NCI-H748 (cell line): ENCODE results near the gene PPP4C.
"Not testable (repeated sequence)": the region's sequence is repeated elsewhere in the genome, so short reads cannot be mapped to it uniquely, and the experiment has no call there.

ENCODE experiments used
- DNase-seq: peaks from one replicate; lab custom pipeline; 2025; ENCODE audit not compliant: unreplicated experiment; lab: John Stamatoyannopoulos, UW

The PPP4C gene

DNA sequence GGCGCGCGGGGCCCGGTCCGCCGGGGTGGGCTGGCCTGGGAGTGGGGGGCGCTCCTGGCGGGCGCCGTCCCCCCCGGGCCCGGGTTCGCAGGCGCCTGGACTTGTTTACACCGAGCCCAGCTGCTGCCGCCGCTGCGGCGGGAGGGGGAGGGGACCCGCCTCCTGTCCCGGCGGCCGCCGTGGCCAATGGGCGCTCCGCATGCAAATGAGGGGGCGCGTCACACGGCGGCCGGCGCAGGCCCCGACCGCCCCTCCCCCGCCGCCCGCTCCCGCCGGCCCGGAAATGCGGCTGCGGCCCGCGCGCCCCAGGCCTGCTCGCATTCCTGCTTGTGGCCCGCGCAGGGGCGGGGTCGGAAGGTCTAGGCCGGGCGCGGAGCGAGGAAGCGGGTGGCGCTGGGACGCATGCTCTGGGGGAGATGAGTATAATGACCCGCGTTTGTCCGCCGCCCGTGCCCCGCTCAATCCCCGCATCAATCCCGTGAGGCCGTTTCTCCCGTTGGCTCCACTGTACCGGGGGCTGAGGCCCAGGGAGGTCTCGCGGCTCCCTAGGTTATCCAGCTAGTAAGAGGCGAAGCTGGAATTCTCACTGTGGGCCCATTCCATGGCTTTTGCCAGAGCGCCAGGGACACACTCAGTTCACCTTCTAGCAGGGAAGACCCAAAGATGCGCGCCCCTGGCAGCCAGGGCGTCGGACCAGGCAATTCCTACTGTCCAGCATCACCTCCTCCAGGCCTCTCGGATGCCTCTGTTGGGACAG is 20.5 kb downstream of the PPP4C start, which contains the start of gene YPEL3:
TSS of gene YPEL3 (minus strand) at position 109 of the 757 bp plus-strand sequence. CDS start 731 bp downstream, outside the sequence.
- DNase-seq = peak; percentile 87

DNA sequence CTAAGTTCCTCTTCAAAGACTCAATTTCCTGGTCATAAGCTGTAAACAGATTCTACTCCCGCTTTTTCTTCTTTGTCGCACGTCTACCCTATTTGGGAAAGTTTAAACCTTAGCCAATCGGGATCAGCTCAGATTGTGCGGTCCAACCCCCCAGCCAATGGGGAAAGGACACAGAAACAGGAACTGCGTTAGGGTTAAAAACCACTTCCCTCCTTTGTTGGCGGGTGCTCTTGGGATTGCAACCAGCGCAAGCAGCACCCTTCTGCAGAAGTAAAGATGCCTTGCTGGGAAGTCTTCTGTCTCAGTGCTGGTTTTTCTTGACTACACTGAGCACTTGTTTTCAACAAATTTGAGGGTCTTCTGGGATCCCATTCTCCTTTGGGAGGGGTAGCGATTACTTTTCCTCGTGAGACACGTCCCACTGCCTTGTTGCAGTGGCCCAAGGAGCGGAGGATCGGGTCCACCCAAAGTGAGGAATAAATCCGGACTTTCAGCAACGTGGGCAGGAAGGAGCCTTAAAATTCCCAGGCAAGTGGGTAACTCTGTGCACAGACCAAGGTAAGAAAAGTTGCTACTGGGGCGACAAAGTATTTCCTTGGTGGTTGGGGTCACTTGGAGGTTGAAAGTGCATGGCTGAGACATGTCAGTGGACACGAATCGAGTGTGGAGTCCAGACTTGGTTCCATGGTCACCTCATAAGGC is 21.2 kb downstream of the PPP4C start:
- DNase-seq = no peak

DNA sequence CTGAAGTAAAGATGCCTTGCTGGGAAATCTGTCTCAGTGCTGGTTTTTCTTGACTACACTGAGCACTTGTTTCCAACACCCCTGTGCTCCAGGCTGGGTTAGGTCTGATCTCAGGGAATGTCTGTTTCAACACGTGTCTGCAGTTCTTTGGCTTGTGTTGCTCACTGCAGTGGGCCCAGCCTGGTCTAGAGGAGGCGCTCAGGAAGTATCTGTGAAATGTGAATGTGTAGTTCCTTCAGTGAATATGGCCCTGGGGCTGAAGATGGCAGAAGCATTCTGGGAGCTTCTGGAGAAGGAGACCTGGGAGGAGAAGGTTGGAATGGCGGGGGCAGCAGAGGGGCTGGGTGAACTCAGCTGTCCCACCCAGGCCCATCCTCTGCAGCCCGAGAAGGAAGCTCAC is 28.3 kb downstream of the PPP4C start:
- DNase-seq = no peak

DNA sequence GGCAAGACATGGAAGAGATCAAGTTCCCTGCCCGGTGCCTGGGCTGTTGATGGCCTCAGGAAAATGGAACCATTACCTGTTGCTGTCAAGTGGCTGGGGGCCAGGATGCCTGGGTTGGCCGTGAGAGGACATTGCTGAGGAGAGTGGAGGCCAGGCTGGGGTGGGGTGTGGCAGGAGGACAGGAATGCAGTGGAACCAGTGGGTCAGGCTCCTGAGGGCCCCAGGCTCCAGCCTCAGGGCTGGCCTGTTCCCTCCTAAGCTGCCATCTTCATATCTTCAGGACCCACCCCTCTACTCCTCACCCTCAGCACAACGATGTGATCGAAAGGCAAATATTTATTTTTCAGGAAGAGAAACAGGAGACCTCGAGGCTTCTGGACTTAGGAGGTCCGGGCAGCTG is 28.7 kb downstream of the PPP4C start:
- no peak for DNase-seq

DNA sequence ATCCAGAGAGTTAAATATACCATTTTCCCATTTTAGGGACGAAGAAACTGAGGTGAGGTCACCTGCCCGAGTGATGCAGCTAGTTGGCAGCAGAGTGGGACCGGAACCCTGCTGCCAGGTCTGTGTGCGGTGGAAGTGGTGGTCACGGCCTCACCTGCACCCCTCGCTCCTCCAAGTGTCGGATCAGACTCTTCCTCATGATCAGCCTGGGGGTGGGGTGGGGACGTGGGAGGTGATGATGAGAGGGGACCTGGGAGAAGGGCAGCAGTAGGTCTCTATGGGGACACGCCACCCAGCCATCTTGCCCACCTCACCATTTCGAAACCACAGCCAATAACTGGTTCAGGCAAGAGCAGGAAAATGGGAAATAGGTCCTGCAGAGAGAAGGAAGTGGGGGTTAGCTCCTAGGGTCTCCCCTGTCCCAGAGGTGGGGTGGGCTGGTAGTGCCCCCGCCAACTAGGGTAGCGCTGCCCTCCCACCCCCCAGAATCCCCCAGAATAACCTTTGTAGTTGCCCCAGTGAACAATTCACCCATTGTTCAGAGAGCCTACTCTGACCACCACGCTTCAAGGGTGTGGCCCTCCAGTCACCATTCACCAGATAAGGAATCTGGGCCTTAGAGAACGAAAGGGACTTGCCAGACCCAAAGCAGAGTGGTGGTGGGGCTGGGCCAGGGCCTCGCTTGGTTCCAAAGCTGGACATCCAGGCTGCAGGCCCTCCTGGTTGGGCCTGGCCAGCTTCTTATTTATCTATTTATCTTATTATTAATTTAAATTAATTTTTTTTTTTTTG is 32.5 kb downstream of the PPP4C start:
- no peak for DNase-seq

DNA sequence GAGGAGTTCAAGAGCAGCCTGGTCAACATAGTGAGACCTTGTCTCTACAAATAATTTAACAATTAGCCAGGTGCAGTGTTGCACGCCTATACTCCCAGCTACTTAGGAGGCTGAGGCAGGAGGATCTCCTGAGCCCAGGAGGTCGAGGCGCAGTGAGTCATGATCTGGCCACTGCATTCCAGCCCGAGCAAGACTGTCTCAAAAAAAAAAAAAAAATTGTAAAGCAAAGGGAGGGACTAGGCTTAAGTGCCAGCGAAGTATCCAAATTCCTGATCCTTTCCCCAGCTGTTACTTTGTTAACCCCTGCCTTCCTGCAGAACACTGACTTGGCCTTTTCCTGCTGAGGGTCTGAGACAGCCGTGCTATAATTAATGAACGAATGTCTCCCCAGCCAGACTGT is 34.9 kb downstream of the PPP4C start:
- no peak for DNase-seq

DNA sequence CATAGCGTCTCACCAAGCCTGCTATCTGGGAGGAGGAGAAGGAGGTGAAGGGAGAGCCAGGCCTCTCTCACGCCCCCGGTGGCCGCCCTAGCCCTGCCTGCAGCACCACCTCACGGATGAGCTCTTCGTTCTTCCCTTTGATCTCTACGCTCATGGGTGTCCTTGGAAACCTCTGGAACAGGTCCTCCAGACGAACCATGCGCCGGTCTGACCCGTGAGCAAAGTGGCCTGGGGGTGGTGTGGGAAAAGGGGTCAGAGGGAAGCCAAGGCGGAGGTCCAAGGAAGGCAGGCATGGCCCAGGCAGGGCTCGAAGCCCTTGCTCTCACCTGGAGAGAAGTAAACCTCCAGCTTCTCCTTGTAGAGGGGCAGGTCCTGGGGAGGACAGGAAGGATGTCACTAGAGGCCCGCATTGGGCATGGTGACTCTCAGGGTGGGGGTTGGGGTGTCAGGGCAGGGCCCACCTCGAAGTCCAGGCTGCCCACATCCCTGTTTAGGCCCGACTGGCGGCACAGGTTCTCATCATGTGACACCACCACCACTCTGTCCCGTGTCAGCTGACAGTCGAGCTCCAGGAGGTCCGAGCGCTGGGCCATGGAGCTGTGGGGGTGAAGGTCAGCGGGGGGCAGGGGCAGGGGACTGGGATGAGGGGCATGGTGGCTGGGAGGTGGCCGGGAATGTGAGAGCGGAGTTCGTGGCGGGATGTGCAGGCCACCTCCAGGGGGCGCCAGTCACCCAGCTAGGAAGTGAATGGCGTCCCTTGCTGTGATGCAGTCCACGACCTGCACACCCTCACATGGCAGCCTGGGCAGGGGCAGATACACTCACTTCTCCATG is 36.6 kb downstream of the PPP4C start:
- peak; percentile 30 for DNase-seq

DNA sequence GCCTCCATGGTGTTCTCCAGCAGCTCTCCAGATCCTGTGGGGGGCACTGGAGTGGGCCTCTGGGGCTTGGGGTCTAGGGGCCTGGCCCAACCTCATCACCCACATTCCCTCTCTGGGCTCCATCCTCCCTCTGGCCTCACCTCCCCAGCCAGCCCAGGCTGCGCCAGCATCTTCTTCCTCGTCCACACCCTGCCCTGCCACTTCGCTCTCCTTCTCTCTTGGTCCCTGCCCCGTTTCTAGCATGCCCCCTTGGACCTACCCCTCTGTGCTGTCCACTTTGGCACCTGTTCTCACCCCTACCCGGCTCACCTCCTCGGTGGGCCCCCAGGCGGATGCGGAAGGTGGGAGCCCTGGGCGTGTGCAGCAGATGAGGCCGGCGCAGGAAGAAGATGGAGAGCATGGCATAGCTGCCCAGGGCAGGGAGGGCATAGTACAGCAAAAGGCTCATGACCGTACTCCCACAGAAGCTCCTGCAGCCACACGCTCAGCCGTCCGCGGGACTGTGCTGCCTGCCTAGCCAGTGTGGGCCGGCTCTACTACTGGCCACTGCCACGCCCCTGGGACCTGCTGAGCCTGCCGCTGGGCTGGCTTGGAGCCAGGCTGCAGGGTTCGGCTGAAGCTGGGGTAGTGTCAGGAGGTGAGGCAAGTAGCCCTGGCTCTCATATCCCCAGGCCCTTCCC is 37.4 kb downstream of the PPP4C start, which contains the start of gene GDPD3:
TSS of gene GDPD3 (minus strand) at position 507 of the 680 bp plus-strand sequence. CDS start at position 448, 59 bp downstream.
- no peak for DNase-seq

DNA sequence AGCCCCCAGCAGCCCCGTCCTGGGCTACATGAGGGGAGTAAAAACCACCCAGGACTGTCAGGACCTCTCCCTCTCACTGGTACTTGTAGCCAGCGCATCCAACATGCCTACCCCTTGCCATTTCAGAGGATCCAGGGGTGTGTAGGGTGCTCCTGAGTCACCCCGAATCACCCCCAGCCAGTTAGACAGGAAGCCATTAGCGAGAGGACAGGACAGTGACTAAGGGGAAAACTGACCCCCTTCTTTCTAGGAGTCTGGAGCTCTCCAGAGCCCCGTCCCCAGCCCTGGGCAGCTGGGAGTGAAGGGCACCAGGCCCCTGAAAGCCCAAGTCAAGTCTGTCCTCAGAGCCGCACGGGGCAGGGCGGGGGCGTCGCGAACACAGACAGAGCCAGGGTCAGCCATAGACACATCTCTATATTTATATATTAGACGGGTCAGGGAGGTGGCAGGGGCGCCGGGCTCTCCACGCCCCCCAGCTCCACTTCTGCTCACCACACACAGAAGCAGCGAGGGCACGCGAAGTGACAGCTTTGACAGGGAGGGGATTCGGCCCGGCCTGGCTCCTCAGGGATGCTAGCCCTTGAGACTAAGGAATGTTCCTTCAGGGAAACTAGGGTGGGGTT is 38.0 kb downstream of the PPP4C start:
- no peak for DNase-seq

DNA sequence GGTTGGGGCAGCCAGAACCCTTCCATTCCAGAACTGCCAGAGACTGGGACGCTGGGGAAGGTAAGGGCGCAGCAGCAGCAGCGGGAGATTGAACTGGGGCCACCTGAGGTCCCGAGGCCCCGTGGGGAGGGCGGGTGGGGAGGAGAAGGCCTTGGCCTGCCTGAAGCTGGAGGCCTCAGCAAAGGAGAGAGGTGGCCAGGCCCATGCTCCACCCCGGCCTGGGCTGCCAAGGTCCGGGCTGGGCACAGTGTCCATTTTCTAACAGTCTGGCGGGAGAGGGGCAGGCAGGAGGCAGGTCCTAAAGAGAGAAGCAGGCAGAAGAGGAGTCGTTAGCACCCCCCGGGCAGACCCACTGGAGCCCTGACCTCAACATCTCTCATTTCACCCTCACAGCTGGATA is 38.6 kb downstream of the PPP4C start:
- DNase-seq = no peak

DNA sequence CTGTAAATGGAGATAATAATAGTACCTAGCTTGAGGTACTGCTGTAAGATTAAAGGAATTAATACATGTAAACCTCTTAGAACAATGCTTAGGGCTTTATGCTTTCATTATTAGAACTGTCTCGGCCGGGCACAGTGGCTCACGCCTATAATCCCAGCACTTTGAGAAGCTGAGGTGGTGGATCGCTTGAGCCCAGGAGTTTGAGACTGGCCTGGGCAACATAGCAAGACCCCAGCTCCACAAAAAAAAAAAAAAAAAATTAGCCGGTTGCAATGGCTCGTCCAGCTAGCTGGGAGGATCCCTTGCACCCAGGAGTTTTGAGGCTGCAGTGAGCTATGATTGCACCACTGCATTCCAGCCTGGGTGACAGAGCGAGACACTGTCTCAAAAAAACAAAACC is 39.0 kb downstream of the PPP4C start:
- not testable (repeated sequence) for DNase-seq

DNA sequence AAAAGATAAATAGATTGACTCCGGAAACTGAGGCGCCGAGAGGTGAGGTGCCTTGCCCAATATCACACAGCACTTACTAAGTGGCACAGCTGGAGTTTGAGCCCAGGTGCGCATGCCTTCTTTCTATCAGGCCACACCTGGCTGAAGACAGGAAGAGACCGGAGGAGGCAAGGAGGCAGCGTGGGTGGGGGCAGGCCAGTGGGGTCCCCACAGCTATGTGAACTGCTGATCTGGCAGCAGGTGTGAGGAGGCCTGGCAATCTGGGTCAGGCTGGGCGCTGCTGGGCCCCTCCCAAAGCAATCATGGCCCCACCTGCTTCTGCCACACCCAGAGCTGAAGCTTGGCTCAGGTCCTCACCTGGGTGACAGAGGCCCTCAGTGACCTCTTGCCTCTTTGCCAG is 39.4 kb downstream of the PPP4C start:
- peak; percentile 30 for DNase-seq

DNA sequence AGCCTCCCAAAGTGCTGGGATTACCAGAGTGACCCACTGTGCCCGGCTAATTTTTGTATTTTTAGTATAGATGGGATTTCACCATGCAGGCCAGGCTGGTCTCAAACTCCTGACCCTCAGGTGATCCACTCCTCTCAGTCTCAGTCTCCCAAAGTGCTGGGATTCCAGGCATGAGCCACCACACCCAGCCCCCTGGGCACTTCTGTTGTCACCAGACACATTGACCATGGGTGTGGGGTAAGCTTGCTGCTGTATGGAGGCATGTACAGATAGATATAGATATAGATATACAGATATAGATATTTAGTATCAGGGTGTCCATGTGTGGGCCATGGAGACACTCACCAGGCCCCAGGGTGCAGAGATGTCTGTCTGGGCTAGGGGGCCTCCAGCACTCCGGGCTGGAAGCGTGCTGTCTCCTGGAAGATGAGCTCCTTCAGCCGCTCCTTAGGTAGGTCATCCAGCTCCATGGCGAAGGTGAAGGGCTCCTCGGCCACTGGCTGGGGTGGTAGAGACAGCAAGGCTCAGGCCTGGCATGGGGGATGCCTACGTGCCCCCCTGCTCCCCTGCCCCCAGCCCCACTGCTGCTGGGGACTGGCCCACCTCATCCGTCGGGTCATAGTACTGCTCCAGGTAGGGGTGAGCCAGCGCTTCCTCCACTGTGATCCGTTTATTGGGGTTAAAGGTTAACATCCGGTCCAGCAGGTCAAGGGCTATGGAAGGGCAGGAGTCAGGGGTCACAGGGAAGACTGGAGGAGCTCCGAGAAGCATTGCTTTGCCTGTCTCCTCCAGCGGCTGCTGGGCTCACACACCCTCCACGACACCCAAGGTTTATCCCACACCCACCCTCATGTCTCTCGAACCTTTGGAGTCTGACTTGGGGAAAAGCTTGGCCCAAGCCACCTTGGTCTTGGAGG is 40.8 kb downstream of the PPP4C start:
- no peak for DNase-seq

DNA sequence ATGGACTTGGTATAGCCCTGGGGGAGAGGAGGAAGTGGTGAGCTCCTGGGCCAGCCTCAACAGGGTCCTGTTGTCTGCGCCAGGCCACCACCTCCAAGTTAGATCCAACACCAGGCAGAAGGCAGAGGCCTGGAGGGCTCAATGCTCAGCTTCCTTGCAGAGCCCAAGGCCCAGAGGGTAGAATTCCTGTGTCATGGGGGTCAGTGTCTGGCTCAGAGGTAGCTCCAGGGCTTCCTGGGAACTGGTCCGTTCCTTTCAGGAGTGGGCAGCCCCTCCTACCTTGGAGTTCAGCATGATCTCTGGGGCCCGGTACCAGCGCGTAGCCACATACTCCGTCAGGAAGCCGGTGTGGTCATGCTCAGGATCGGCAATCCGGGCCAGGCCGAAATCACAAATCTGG is 42.0 kb downstream of the PPP4C start:
- no peak for DNase-seq

DNA sequence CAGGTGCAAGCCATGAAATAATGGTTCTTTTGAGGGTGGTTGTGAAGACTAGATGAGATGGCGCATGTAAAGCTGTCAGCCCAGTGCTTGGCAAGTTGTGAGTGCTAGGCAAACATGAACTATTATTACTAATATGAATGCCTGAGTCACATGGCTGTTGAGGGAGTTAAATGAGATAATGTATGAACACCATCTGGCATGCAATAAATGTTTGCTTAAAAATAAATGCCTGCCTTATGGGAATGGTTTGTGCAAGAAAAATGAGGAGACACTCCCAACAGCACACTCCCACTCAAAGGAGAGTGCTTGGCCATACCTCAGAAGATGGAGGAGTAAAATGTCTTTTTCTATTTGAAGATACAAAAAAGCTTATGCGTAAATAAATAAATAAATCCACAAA is 43.6 kb downstream of the PPP4C start:
- no peak for DNase-seq

DNA sequence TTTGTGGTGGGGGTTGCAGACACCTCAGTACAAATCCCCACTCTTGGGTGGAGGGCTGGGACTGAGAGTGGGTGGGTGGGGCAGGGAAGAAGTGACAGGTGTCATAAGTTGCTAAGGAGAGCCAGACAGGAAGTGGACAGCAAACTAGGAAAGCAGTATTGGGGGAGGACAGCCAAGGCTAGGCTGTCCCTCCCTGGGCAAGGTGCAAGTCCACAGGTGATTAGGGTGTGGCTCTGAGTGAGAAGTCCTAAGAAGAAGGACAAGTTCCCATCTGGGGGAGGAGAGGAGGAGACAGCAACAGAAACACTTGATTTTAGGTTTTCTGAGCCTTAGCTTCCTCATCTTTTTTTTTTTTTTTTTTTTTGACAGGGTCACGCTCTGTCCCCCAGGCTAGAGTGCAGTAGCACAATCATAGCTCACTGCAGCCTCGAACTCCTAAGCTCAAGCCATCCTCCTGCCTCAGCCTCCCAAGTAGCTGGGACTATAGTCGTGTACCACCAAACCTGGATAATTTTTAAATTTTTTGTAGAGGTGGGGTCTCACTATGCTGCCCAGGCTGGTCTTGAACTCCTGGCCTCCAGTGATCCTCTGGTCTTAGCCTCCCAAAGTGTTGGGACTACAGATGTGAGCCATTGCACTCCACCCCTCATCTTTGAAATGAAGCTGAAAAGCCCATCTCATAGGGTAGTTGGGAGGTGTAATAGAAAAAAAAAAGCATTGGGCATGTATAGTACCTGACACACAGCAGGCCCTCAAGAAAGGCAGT is 44.7 kb downstream of the PPP4C start:
- DNase-seq = no peak

DNA sequence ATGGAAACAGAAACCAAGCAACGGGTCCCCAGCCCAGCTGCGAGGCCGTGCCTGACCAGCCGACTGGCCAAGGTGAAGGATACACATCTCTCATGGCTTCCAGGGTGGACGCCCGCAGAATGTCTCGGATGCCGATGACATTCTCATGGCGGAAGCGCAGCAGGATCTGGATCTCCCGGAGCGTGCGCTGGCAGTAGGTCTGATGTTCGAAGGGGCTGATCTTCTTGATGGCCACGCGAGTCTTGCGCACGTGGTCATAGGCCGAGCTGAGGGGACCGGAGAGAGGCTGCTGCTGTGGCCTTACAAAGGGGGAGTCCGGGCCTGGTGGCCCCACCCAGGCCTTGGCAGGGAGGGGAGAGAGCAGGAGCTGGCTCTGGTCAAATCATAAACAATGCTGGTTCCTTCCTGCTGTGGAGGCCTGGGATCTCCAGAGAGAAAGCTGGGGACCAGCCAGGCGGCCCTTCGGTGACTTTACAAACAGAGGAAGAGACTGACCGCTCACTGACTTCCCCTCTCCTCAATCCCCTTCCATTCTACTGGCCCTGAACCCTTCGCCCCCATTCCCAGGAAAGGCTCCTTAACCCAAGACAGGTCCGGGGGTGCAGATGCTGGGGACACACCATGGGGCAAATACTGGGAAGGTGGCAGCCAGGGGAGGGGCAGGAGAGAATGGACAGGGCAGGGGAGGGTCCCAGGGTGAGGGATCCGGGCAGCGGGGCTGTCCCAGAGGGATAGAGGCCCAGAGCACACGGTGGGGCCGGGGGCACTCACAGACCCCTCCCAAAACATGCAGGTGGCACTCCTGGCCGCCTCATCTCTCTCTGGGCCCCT is 46.2 kb downstream of the PPP4C start:
- DNase-seq = no peak
